GM19035 (cell line): ENCODE results near the gene PSMC5.
A peak's percentile ranks its signal among the peaks of the same experiment; 100 is the strongest.

Experiments
- ATAC-seq: cut with Tn5 transposase; IDR thresholded peaks from one replicate; pipeline ENCODE4 v1.9.1; 2021; ENCODE audit not compliant: unreplicated experiment

Gene PSMC5

DNA sequence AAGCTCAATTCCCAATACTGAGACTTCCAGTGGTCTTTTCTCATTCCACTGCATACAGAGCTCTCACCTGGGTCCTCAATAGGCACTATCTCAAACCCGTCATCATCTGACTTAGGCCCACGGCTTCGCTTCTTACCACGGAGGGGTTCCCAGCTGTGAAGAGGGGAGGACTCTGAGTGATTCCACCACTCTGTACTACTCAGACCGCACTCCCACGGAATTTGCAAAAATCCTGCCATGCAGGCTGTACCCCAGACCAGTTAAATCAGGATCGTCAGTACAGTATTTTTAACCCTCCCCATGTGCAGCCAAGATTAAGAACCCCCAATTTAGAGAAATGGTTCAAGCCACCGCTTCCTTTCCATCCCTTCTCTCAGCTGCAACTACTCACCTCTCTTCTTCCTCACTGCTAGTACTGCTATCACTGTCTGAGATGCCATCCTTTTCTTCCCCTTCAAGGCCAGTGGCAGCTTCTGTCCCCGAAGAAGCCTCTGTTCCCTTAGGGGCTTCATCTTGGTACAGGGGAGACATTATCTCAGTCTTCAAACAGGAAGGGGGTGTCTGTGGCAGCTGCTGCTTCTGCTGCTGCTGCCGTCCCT, 6.2 kb upstream of the PSMC5 start:
- no peak for ATAC-seq

DNA sequence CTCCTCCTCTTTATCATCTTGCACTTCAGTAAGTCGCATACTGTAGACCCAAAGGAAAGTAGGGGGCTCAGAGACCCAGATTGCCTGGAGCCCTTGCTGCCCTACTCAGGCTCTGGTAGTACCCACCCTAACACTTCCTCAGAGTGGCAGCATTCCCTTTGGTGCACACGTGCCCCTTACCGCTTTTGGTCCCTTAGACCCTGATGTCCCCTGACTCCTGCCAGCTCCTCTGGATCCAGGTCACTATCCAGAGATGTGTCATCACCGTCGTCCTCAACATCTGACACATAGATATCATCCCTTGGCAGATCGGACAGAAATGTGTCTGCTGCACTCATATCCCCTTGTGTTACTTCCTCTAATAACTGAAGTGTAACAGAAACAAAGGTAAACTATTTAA, 5.4 kb upstream of the PSMC5 start:
- ATAC-seq = no peak

GRCh38 chr17:63822537-63822936, 4.7 kb upstream of the PSMC5 start:
- ATAC-seq = no peak

- no peak for ATAC-seq
Measured at GRCh38 chr17:63823659-63824331, 3.4 kb upstream of the PSMC5 start.

DNA sequence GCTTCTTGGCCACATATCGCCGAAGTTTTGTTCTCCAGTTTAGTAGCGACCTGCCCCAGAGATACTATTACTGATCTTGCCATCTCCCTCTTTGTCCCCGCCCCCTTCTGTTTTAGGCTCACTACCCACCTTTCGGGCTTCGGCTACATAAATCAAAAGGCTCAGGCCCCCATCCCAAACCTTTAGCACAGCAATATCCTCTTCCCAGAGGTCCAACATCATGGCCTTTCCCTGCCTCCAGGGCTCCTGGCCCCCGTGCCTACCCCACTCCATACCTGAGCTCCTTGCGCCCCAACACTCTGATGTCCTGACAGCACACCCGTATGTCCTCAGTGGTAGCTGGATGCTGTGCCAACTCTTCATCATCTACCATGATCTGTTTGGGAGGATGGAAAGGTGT, 2.9 kb upstream of the PSMC5 start:
- ATAC-seq = no peak

DNA sequence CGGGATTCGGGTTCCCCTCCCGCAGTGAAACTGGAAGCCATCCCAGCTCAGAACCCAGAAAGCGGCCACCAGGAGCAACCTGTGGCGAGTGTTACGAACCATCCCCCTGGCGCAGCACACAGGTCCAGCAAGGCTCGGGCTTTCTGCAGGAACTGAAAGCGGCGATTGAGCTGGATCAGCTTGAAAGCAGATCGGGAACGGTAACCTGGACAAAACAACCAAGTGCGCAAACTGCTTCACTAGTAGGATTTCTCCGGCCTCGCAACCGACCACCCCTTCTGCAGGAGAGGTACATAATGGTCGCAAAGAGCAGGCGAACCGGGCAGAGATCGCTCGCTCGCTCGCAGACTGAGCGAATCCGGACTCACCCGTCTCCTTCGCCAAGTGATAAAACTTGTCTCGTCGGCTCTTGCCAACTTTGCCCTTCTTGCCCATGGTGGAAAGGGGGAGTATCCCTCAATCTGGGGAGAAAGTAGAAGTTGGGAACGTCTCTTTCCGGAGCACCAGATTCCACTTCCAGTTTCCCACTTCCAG, 696 bp upstream of the PSMC5 start:
- ATAC-seq = no peak

- no peak for ATAC-seq
Measured at GRCh38 chr17:63827801-63828221, 580 bp downstream of the PSMC5 start.

DNA sequence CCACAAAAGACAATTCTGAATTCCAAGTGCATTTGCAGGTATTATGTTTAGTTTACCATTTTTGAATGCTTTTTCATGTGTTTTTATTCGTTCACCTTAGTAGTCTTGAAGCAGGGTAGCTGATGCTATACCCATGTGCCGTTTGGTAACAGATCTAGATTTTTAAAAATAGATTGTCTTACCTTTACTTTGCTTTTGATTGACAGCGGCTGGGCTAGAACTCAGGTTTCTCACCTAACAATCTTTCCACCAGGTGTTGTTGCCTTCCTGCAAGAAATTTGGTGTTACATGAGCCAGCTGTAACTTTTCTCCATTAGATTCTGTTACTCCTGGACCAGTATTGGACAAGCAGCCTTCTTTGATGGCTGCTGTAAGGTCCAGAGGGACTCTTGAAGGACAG, 1.7 kb downstream of the PSMC5 start:
- ATAC-seq = no peak

- ATAC-seq = no peak
Measured at GRCh38 chr17:63830278-63830677, 3.0 kb downstream of the PSMC5 start.

DNA sequence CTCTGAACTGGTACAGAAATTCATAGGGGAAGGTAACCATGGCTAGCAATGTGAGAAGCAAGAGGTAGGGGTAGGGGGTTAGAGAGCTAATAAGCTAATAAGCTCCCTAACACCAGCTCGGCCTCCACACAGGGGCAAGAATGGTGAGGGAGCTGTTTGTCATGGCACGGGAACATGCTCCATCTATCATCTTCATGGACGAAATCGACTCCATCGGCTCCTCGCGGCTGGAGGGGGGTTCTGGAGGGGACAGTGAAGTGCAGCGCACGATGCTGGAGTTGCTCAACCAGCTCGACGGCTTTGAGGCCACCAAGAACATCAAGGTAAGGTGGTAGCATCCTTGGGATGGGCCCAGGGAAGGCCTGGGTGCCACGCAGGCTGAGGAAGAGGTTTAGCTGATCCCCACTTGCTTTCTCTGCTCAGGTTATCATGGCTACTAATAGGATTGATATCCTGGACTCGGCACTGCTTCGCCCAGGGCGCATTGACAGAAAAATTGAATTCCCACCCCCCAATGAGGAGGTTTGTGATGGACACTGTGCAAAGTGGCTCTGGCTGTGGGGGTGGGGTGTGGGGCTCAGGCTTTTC, 3.8 kb downstream of the PSMC5 start:
- ATAC-seq = no peak

- no peak for ATAC-seq
Measured at GRCh38 chr17:63831505-63831904, 4.3 kb downstream of the PSMC5 start.

DNA sequence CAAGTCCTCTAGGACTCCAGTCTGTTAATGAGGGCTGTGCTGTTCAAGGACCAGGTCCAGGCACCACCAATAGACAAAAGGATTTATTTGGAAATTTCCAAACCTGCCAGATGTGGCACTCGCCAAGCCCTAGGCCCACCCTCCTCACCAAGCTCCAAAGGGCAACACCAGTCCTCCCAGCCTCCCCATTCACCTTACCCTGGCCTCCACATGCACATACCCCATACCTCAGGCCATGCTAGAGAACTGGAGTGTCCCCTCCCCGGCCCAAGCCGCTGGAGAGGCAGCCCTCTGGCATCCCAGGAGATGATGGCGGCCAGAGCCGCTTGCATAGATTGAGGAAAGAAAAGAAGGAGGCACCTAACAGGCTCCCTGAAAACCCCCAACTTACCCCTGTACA, 4.8 kb downstream of the PSMC5 start:
- no peak for ATAC-seq

DNA sequence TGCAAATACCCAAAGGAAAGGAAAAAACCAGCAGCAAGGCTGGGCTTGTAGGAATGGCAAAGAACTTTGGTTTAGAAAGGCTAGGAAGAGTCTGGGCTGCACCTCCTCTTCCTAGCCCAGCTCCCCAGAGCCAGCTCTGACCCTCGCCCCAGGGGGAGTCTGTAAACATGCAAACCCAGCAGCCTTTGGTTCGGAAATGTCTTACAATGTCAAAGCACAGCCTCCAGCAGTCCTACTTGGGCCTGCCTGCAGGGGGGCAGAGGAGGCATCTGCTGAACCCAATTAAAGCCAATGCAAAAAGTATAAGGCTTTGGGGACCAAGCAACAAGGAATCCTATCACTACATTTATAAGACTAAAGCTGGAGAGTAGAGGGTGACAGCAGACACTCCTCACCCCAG, 5.2 kb downstream of the PSMC5 start:
- ATAC-seq = no peak

DNA sequence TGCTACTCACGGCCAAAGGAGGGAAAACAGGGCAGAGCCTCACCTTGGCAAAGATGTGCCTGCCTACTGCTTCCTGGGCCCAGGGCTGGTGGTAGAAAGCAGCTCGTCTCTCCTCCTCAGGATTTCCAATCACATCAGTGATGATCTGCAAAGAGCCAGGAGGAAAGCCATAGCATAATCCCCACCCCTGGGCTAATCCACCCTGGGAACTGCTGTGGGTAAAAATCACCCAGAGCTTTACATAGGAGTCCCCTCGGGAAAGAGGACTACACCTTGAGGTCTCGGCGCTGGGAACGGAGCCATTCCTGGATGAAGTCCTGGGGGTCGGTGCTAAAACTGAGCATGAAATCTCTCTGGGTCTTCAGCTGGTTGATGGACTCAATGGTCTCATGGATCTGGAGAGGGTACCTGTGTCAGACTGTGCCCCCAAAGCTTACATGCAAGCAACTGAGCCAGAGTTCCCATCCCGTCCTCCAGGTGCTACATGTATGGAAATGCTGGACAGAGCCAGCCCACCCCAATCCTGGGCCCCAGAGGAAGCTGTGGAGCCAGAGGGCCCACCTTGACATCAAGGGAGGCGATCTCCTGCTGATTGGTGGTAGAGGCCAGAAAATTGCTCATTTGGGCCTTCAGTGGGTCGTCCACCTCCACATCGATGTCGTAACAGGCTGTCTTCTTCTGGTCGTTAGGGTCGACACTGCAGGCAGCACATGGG, 6.0 kb downstream of the PSMC5 start:
- no peak for ATAC-seq

GRCh38 chr17:63833741-63834373, 6.6 kb downstream of the PSMC5 start:
- no peak for ATAC-seq

GRCh38 chr17:63834431-63835166, 7.4 kb downstream of the PSMC5 start:
- peak; percentile 52 for ATAC-seq

- ATAC-seq = no peak
Measured at GRCh38 chr17:63835167-63835720, 8.0 kb downstream of the PSMC5 start.

GRCh38 chr17:63836811-63837210, 9.6 kb downstream of the PSMC5 start:
- no peak for ATAC-seq

DNA sequence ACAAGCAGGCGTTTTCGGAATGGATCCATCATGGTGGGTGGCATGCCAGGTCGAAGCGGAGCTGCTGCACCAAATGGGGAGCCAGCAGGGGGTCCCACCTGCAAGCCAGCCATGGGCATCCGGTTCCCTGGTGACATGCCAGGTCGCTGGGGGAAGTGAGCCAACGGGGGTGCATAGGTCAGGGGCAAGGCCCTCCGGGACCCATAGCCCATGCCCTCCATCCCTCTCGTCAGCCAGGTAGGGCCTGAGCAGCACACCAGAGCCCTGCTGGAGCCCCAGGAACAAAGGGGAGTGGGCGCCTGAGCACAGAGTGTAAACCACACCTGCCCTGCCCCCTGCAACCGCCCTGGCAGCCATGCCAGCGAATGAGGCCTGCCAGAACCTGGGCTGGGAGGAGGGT, 10.2 kb downstream of the PSMC5 start:
- ATAC-seq = no peak

DNA sequence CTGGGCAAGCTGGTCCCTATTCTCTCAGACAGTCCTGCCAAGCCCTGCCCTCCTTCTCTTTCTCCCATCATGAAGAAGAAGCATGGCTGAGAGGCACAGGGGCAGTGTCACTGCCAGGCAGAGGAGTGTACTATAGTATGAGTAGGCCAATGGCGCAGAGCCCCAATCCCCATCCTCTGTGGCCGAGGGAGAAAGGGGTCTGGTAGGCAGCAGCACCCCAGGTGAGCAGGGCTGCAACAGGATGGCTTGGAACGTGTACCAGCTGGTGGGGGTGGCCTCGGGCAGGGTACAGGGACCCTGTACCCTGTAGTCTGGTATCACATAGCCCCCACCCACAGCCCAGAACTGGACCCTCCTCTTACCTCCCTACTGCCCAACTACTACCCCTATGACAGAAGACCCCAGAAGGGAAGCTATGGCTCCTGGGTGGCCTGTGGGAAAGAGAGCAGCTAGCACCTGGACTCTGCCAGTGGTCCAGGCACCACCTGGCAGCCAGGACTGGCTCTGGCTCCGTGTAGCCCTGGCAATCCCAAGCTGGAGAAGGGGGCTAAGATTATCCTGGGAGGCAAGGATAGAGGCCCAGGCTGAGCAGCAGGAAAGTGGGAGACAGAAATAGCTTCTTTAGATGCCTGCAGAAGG, 10.8 kb downstream of the PSMC5 start:
- ATAC-seq = no peak
